Measurements from ENCODE around the gene HBA1.

DNA sequence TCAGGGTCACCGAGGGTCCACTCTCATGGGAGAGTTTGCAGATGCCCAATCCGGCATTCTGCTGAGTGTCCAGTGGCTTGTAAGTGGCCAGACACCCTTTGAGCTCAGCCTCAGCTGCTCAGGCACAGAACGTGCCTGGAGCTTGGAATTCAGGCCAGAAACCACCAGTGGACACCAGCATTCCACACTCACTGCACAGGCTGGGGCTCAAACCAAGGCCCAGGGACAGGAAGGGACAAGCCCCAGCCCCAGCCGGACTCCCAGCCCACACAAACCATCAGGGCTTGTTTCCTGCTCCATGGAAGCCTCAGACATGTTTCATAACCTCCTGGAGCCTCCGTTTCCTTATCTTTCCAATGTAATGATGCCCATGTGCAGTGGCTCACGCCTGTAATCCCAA is 33.0 kb upstream of the HBA1 start:
- TF ChIP-seq, protein P1, sequence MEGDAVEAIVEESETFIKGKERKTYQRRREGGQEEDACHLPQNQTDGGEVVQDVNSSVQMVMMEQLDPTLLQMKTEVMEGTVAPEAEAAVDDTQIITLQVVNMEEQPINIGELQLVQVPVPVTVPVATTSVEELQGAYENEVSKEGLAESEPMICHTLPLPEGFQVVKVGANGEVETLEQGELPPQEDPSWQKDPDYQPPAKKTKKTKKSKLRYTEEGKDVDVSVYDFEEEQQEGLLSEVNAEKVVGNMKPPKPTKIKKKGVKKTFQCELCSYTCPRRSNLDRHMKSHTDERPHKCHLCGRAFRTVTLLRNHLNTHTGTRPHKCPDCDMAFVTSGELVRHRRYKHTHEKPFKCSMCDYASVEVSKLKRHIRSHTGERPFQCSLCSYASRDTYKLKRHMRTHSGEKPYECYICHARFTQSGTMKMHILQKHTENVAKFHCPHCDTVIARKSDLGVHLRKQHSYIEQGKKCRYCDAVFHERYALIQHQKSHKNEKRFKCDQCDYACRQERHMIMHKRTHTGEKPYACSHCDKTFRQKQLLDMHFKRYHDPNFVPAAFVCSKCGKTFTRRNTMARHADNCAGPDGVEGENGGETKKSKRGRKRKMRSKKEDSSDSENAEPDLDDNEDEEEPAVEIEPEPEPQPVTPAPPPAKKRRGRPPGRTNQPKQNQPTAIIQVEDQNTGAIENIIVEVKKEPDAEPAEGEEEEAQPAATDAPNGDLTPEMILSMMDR (conservative IDR thresholded peaks at IDR 0.05 in 1 of 2, IDR thresholded peaks at IDR 0.05 in 1 of 2; ENCODE audit: extremely low read depth in 1 of 2, insufficient read depth in 1 of 2, low read depth in 1 of 2, low read length in 2 of 2), result no peak
- no peak for TF ChIP-seq EZH2 (IDR thresholded peaks at IDR 0.05; ENCODE audit: borderline replicate concordance, low read length)
